Limb (tissue), 2 donors: Measurements from ENCODE around the gene ZNF695.

Experiments used
- DNase-seq, 2 donors: peaks; one replicate each; pipeline ENCODE4 v3.0.0-alpha.2; 2016; ENCODE audit errors: extremely low spot score in 2 of 2

Gene ZNF695

DNA sequence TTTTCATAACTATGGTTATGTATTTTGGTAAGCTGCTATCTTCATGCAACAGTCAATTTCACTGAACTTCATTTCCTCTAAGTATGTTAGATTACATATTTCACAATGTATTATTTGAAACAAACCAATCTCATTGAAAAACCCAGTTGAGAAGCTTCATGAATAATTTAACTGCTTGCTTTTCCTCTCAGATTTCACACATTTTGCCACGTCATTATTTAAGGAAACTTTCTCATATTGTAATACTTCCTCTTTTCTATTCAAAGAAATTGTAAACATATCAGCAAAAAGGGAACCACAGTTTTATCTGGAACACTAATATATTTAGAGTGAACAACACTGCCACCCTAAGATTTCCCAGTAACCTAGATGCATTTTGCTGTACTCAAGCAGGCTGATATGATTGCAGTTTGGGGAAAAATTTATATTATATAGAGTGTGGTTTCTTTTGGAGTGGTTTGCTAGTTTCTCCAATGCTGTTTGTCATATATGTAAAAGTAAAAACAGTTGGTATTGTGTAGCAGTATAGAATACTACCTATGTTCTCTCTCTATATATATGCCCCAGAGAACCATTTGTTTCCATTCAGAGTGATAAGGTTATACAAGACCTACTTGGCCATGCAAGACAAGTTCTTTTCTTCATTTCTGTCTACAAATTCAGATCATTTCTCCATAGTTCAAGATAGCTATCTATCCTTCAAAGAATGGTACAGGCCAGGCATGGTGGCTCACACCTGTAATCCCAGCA is 47.7 kb downstream of the ZNF695 start:
- DNase-seq, result no peak

DNA sequence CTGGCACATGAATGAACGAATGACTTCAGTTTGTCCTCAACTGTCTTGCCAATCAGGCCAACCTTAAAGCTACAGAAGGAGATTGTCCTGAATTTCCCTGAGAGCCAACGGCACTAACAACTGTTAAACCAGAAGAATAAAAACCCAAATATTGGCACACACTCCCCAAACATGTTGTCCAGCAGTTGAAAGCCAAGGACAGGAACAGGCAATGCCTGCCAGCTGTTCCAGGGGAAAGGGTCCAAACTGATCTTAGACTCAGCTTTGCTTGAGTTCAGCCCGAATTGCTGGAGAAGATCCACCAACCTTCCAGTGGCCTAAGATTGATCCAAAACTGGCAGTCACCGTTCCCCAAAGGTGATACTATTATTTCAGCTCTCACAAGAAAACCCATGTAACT is 53.7 kb downstream of the ZNF695 start:
- DNase-seq, result no peak

DNA sequence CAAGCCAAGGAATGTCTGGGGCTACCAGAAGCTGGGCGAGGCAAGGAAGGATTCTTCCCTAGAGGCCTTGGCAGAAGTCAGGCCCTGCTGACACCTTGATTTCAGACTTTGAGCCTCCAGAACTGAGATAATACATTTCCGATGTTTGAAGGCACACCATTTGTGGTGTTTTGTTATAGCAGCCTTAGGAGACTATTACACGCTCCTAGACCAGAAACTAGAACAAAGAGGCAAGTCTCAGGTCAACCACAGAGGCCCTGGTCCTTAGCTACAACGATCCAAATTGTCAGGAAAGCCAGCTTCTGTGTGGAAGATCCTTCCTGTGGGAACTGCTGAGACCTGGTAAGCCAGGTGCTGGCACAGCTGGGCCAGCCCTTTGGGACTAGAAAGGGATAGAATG is 56.4 kb downstream of the ZNF695 start:
- DNase-seq, result no peak

DNA sequence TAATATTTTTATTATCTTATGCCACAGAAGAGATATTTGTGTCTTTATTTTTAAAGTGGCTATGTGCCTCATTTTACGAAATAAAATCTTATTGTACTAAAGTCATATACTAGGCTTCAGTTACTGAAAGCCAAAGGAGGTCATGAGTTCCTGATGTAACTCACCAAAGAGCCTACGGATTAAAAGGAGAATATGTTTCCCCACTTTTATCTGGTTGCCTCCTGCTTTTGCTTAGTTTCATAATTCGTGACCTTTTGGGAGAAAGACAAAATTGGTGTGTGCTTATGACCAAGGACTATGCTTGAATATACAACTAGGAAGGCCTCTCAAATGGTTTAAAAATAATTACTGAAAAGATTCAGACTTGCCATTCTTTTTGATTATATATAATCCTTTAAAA is 57.9 kb downstream of the ZNF695 start:
- no peak for DNase-seq

DNA sequence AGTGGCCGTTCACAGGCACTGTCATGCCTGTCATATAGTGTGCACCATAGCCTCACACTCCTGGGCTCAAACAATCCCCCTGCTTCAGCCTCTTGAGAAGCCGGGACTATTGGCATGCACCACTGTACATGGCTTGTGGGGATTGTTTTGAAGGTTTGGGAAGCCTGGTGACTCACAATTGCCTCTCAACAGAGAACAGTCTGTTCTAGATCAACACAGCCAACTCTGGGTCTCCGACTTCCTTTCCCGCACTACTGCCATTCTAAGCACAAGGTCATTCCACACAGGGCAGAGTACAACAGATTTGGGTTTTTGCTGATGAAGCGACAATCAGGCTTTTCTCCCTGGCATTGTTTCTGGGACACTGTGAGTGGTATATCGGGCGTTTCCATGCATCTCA is 60.6 kb downstream of the ZNF695 start:
- no peak for DNase-seq

DNA sequence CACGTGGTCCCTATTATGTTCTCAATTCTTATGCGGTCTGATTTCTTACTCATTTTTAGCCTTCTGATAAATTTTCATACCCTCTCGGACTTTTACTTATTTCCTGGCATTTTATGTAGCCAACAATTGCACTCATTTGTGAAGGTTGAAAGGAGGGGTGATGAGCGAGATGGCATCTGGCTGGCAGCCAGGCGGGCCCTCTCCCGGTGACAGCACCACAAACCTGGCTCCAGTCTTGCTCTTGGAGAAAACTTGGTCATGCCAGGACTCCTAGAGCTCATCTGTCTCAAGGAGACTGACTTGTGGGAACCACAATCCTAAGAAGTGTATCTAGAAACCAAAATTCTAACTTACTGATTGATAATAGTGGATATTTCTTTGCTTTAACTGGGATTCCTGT is 61.5 kb downstream of the ZNF695 start:
- DNase-seq, result no peak
